Fibroblast of skin of abdomen (primary cell): ENCODE data around the gene GSTM3.
"Not testable (repeated sequence)": the region's sequence is repeated elsewhere in the genome, so short reads cannot be mapped to it uniquely, and the experiment has no call there.

Experiments
- DNase-seq: peaks from one replicate; pipeline ENCODE4 v3.0.0-alpha.2; 2013

GSTM3 gene

GRCh38 chr1:109775398-109775797 is 34.6 kb upstream of the GSTM3 start:
- DNase-seq = peak; percentile 33

DNA sequence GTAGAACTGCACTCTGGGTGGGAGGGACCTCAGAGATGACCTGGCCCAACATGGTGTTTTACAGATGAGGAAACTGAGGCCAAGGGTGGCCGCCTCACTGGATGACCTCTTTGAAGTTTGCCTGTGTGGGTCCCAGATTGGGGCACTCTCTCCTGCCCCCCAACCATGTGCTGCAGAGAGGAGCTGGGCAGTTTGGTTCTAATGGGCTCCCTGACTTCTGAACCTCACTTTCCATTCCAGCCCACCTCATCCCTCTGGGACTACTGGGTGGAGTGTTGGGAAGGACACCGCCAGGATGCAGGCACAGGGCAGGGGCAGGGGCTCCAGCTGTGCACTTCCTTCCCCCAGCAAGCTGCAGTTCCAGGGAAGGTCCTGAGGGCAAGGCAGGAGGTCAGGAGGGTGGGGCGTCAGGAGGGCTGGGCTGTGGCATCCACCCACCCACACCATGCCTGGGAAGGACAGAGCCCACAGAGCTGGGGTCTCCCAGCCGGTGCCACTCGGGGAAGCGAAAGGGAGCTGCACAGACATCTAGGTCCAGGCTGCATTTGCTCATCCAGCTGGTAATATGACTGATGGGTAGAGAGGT is 33.2 kb upstream of the GSTM3 start:
- DNase-seq = no peak

DNA sequence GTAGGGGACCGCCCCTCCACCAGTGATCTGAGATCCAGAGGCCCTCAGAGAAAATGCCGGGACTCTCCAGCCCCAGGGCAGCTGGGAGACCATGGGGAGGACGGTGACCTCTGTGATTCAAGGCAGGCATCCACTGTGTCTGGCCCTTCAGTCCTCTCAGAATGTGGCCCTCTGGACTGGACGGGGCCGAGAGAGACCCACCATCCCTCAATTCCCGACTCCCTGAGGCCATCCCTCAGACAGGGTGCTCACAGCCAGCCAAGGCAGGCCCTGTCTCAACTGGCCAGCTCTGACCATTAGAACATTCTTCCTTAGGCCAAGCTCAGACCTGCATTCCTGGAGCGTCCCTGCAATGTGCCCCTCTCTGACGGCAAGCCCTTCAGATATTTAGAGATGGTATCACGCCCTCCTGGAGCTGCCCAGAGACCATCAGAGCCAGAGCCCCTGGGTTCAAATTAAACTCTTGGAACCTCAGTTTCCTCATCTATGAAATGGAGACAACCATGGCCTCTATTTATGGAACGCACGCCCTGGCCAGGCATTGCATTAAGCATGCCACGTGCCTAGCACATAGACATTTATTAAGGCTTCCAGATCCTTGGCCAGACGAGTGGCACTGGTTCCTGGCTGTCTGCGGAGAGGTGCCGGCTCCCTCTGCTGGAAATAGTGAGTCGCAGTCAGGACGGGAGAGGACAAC is 32.5 kb upstream of the GSTM3 start:
- DNase-seq = peak; percentile 89

GRCh38 chr1:109772658-109773202 is 31.9 kb upstream of the GSTM3 start:
- no peak for DNase-seq

DNA sequence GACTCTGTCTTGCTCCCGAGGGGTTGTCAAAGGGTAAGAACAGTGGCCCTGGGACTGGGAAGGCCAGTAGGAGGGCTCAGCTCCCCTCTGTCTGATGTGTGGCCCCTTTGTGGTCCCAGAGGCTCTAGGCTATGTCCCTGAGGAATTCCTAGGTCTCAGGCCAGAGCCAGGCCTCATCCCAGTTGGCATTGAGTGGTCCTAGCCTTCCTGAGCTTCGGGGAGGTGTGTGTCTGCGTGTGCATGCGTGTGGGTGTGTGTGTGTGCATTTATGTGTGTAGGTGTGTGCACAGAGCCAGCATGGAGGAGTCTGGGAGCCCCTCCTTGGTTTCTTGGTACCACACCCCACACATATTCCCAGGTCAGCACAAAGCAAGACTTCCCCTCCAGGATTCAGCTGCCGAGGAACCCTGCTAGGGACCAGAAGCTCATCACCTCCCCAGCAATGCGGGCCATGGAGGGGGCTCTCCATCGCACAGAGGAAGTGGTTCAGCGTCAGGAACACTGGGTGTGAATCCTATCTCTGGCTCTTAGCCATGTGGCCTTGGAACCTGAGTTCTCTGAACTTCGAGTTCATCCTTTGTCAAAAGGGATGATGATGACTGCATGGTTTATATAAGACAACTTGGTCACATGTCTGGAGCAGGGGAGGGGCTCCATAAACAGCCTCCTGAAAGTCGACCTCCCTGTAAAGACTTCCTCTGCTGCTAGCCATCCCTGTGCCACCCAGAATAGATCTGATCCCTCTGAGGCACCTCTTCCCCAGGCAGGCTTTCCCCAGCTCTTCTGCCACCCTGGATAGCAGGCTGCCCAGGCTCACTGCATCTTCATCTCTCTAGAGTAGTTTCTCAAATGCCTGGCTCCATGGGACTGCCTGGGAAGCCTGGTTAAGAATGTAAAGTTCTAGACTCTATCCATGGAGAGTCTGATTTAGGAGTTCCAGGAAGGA is 31.1 kb upstream of the GSTM3 start:
- no peak for DNase-seq

GRCh38 chr1:109770331-109771095 is 29.7 kb upstream of the GSTM3 start:
- no peak for DNase-seq

GRCh38 chr1:109769330-109770078 is 28.7 kb upstream of the GSTM3 start:
- peak; percentile 73 for DNase-seq

- no peak for DNase-seq
Measured at GRCh38 chr1:109768820-109769219, 28.0 kb upstream of the GSTM3 start.

DNA sequence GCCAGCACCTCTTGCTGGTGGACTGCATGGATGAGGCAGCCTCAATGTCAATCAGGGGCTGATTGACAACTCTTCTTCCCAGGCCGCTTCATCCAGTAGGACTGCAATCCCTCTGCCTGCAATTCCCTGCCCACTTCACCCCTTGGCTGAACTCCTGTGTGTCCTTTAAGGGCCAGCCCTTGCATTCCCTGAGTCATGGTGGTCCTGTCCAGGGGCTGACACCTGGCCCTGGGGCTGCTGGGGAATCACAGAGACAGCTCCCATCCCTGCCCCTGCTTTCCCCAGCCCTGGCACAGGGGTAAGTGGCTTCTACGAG is 27.5 kb upstream of the GSTM3 start:
- no peak for DNase-seq

GRCh38 chr1:109767637-109768334 is 26.9 kb upstream of the GSTM3 start:
- no peak for DNase-seq

GRCh38 chr1:109766991-109767636 is 26.3 kb upstream of the GSTM3 start:
- not testable (repeated sequence) for DNase-seq

GRCh38 chr1:109765896-109766615 is 25.2 kb upstream of the GSTM3 start:
- no peak for DNase-seq

GRCh38 chr1:109765483-109765815 is 24.6 kb upstream of the GSTM3 start:
- DNase-seq = no peak

- DNase-seq = no peak
Measured at GRCh38 chr1:109764561-109765482, 24.0 kb upstream of the GSTM3 start.

GRCh38 chr1:109763646-109764415 is 23.0 kb upstream of the GSTM3 start, which contains the start of gene EPS8L3:
Gene EPS8L3, minus strand, starts transcription at chr1:109763923. Its CDS starts 2,174 bp downstream, at chr1:109761749.
- DNase-seq = no peak

GRCh38 chr1:109762821-109763645 is 22.2 kb upstream of the GSTM3 start:
- DNase-seq = peak; percentile 39

DNA sequence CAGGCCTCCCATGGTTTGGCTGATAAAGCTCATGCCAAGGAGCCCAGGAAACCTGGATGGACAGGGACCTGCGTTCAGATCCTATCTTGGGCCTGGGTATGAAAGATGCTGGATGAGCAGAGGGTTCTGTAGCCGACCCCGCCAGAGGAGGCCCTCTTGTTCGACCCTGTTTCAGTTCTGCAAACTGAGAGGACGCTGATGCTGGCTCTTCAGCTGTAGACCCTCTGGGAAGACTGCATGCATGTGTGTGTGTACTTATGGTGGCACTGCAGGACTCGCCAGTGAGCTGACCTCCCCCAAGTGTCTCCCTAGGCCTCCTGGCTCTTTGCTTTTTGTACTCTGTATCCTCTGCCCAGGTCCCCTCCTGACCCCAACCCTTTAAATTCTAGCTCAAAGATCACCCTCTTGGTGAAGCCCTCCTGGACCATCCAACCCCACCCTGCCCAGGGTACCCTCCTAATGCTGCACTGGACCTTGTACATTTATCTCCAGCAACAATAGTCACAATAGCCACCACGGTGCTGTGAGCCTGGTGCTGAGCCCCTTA is 21.3 kb upstream of the GSTM3 start:
- DNase-seq = no peak
